ENCODE measurements around the gene KRTAP10-12. TPM values are rescaled to one million over a fixed set of nuclear protein-coding genes. Genes with fewer than 3 reads are reported as not detected.

Gene KRTAP10-12
- total and polyA plus RNA-seq, 4 donors, result not detected

DNA sequence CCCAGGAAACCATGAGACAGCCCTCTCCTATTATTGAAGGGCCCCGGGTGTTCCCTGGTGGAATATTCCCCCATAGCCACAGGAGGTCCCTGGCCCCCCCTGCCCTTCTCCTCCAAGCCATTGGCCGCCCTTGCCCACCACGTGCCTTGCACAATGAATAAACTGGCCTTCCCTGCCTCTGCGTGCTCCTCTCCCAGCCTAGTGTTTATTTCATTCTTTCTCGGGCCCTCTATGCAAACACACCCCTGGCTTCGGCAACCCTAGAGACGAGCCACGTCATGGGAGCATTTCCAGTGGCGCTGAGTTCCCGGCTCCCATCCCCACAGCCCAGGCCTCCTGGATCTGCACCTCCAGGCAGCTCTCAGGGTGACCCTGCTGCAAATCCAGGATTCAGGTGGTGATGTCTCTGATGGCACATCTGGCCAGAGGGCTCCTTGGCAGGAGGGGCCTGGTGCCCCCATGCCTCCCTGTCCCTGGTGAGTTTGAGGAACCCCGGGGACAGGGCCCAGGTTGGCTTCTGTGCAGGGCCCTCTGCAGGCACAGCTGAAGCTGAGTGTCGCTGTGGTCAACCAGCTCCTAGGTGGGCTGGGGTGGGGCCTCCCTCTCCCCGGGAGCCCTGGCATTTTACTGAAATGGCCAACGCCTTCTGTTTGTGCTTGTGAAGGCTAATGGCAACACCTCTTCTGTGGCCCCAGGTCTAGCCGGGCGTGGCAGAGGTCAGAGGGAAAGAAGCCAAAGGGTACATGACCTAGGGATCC lies 6.2 kb downstream of the KRTAP10-12 start:
- H3K4me3 ChIP-seq (ENCODE audit: low read depth in 1 of 3, low read length in 3 of 3), result no peak overlapping the region
- peaks cover 0 to 2% (median 0%) of the 10 kb centered on the region in 4 donors for H3K4me1 ChIP-seq (ENCODE audit: control insufficient read depth in 4 of 4, insufficient read depth in 4 of 4, low read length in 3 of 4)
- H3K9me3 ChIP-seq (ENCODE audit: control insufficient read depth in 4 of 4, low read length in 3 of 4), result no peaks in the 10 kb centered on the region
- no peak overlapping the region for H3K27ac ChIP-seq (ENCODE audit: low read depth in 1 of 2, low read length in 2 of 2)
- WGBS, result 38% methylated on average over 16 of the region's 16 CpGs
- no peaks in the 10 kb centered on the region for H3K36me3 ChIP-seq (ENCODE audit: control insufficient read depth in 4 of 4, insufficient read depth in 3 of 4, low read depth in 1 of 4, low read length in 3 of 4)
- DNase-seq (ENCODE audit: low spot score), result peak; percentile 31
- TF ChIP-seq FOXA2 (IDR thresholded peaks at IDR 0.05) (no peak), GABPA (IDR thresholded peaks at IDR 0.05 in 1 of 2, conservative IDR thresholded peaks at IDR 0.05 in 1 of 2) (no peak), RAD21 (IDR thresholded peaks at IDR 0.05) (no peak), HNF4G (IDR thresholded peaks at IDR 0.05) (no peak)
- H3K9ac ChIP-seq (ENCODE audit: low read depth in 1 of 2, low read length in 2 of 2), result no peak overlapping the region
- H3K27me3 ChIP-seq (ENCODE audit: control insufficient read depth in 4 of 4, insufficient read depth in 4 of 4, low read length in 3 of 4), result peaks cover 3 to 21% (median 9%) of the 10 kb centered on the region in 4 donors

DNA sequence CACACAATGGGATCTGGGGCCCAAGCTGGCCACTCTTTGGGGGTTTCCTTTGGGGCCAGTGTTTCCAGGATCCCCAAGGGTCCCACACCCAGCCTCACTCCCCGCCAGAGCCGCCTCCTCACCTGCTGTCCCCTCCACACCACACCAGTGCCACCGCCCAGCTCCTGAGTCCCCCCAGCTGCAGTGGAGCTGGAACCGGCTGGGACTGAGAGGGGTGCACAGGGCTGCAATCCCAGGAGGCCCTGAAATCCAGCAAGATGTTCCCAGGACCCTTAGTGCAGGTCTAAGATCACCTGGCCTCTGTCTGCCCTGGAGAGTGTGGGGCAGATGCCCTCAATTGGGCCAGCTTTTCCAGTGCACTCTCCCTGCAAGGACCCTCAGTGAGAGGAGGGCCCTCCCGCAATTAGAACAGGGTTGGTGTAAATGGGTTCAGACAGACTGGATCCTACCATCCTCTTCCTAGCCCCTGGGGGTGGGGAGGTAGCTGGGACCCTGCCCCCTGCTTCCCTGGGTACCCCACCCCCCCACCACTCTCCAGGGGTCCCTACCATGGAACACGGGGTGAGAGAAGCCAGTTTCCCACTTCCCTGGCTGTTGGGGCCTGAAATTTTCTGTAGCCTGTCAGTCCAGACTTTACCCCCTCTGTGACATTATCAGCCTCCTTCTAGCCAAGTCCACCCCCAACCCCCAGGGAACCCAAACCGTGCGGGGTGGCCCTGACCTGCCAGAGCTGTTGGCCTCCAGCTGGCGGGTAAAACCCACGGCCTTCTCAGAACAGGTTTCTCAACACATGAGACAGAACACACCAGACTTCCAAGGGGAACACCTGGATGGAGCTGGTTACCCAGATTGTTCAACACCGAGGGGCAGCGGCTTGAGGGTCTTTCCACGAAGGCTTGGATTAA lies 7.0 kb downstream of the KRTAP10-12 start:
- H3K27me3 ChIP-seq (ENCODE audit: control insufficient read depth in 4 of 4, insufficient read depth in 4 of 4, low read length in 3 of 4), result peaks cover 3 to 24% (median 10%) of the 10 kb centered on the region in 4 donors
- H3K4me1 ChIP-seq (ENCODE audit: control insufficient read depth in 4 of 4, insufficient read depth in 4 of 4, low read length in 3 of 4), result peaks cover 0 to 2% (median under 1%) of the 10 kb centered on the region in 4 donors
- WGBS, result 34% methylated on average over 13 of the region's 13 CpGs
- no peak overlapping the region for H3K4me3 ChIP-seq (ENCODE audit: low read depth in 1 of 3, low read length in 3 of 3)
- TF ChIP-seq NR2F2 (IDR thresholded peaks at IDR 0.05), result no peak
- no peak overlapping the region for H3K9ac ChIP-seq (ENCODE audit: low read depth in 1 of 2, low read length in 2 of 2)
- no peaks in the 10 kb centered on the region for H3K9me3 ChIP-seq (ENCODE audit: control insufficient read depth in 4 of 4, low read length in 3 of 4)
- H3K36me3 ChIP-seq (ENCODE audit: control insufficient read depth in 4 of 4, insufficient read depth in 3 of 4, low read depth in 1 of 4, low read length in 3 of 4), result no peaks in the 10 kb centered on the region
- DNase-seq (ENCODE audit: low spot score), result peak; percentile 30
- H3K27ac ChIP-seq (ENCODE audit: low read depth in 1 of 2, low read length in 2 of 2), result no peak overlapping the region

DNA sequence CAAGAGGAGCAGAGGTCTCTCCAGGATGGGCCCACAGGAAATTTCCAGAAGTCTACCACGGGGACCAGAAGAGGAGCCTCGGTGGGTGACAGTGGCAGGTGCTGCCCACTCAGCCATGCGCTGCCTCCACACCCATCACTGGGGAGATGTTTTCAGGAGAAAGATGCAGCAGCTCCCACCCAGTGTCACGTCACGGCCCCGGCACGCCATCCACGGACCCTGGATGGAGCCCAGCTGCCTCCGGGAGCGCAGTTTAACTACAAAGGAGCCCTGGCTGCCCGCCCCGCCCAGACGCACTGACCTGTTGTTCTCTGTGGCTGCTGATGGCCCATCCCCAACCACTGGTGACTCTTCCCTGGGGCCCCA lies 7.6 kb downstream of the KRTAP10-12 start:
- H3K27me3 ChIP-seq (ENCODE audit: control insufficient read depth in 4 of 4, insufficient read depth in 4 of 4, low read length in 3 of 4), result peaks cover 6 to 21% (median 13%) of the 10 kb centered on the region in 4 donors
- no peaks in the 10 kb centered on the region for H3K36me3 ChIP-seq (ENCODE audit: control insufficient read depth in 4 of 4, insufficient read depth in 3 of 4, low read depth in 1 of 4, low read length in 3 of 4)
- peak; percentile 19 for DNase-seq (ENCODE audit: low spot score)
- TF ChIP-seq, protein P1, sequence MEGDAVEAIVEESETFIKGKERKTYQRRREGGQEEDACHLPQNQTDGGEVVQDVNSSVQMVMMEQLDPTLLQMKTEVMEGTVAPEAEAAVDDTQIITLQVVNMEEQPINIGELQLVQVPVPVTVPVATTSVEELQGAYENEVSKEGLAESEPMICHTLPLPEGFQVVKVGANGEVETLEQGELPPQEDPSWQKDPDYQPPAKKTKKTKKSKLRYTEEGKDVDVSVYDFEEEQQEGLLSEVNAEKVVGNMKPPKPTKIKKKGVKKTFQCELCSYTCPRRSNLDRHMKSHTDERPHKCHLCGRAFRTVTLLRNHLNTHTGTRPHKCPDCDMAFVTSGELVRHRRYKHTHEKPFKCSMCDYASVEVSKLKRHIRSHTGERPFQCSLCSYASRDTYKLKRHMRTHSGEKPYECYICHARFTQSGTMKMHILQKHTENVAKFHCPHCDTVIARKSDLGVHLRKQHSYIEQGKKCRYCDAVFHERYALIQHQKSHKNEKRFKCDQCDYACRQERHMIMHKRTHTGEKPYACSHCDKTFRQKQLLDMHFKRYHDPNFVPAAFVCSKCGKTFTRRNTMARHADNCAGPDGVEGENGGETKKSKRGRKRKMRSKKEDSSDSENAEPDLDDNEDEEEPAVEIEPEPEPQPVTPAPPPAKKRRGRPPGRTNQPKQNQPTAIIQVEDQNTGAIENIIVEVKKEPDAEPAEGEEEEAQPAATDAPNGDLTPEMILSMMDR (IDR thresholded peaks at IDR 0.05; ENCODE audit: low read depth, low read length, missing input control), result no peak
- no peak for TF ChIP-seq SP1 (IDR thresholded peaks at IDR 0.05)
- no peak for TF ChIP-seq FOXA2 (IDR thresholded peaks at IDR 0.05)
- TF ChIP-seq JUND (IDR thresholded peaks at IDR 0.05), result no peak
- no peak for TF ChIP-seq RAD21 (IDR thresholded peaks at IDR 0.05)
- TF ChIP-seq HNF4G (IDR thresholded peaks at IDR 0.05), result no peak
- no peak for TF ChIP-seq TAF1 (conservative IDR thresholded peaks at IDR 0.05)
- TF ChIP-seq YY1 (IDR thresholded peaks at IDR 0.05), result no peak
- TF ChIP-seq, protein P2, sequence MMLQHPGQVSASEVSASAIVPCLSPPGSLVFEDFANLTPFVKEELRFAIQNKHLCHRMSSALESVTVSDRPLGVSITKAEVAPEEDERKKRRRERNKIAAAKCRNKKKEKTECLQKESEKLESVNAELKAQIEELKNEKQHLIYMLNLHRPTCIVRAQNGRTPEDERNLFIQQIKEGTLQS (IDR thresholded peaks at IDR 0.05), result no peak
- no peak for TF ChIP-seq RXRA (IDR thresholded peaks at IDR 0.05)
- no peak for TF ChIP-seq EGR1 (IDR thresholded peaks at IDR 0.05; ENCODE audit: low read depth in 2 of 2)
- TF ChIP-seq FOXA1 (IDR thresholded peaks at IDR 0.05), result no peak
- TF ChIP-seq, protein P3, sequence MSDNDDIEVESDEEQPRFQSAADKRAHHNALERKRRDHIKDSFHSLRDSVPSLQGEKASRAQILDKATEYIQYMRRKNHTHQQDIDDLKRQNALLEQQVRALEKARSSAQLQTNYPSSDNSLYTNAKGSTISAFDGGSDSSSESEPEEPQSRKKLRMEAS (IDR thresholded peaks at IDR 0.05), result no peak
- WGBS, result 26% methylated on average over 13 of the region's 13 CpGs
- H3K4me3 ChIP-seq (ENCODE audit: low read depth in 1 of 3, low read length in 3 of 3), result no peak overlapping the region
- peaks cover 2 to 8% (median 4%) of the 10 kb centered on the region in 4 donors for H3K4me1 ChIP-seq (ENCODE audit: control insufficient read depth in 4 of 4, insufficient read depth in 4 of 4, low read length in 3 of 4)
- H3K9ac ChIP-seq (ENCODE audit: low read depth in 1 of 2, low read length in 2 of 2), result no peak overlapping the region
- no peak overlapping the region for H3K27ac ChIP-seq (ENCODE audit: low read depth in 1 of 2, low read length in 2 of 2)
- H3K9me3 ChIP-seq (ENCODE audit: control insufficient read depth in 4 of 4, low read length in 3 of 4), result no peaks in the 10 kb centered on the region
